Vagina (tissue), 2 donors: Measurements from ENCODE around the gene S100A13.

ENCODE experiments used
- POLR2A ChIP-seq, 2 donors: fragments of 450-650 bp; IDR thresholded peaks; one replicate each; pipeline ENCODE4 v1.6.1; 2017; ENCODE audit warnings: antibody characterized with exemption in 2 of 2, mild to moderate bottlenecking in 2 of 2, moderate library complexity in 2 of 2
- POLR2AphosphoS5 ChIP-seq, 2 donors: sonication (generic); formaldehyde crosslinking; IDR thresholded peaks; one replicate each; pipeline ENCODE4 v1.9.0; 2017; ENCODE audit warnings: antibody characterized with exemption in 2 of 2, mild to moderate bottlenecking in 2 of 2, low read depth in 1 of 2; ENCODE audit not compliant: insufficient read depth in 1 of 2
- TF ChIP-seq, protein P1 (sequence below), 3 experiments: fragments of 450-650 bp in 2 of 3; fragments of 200-600 bp in 1 of 3; sonication (generic) in 1 of 3; IDR thresholded peaks; one replicate each; pipeline ENCODE4 v1.5.1; 2017 to 2019; ENCODE audit warnings: antibody characterized with exemption in 3 of 3, mild to moderate bottlenecking in 2 of 3, moderate library complexity in 2 of 3

- TF ChIP-seq, protein P1, sequence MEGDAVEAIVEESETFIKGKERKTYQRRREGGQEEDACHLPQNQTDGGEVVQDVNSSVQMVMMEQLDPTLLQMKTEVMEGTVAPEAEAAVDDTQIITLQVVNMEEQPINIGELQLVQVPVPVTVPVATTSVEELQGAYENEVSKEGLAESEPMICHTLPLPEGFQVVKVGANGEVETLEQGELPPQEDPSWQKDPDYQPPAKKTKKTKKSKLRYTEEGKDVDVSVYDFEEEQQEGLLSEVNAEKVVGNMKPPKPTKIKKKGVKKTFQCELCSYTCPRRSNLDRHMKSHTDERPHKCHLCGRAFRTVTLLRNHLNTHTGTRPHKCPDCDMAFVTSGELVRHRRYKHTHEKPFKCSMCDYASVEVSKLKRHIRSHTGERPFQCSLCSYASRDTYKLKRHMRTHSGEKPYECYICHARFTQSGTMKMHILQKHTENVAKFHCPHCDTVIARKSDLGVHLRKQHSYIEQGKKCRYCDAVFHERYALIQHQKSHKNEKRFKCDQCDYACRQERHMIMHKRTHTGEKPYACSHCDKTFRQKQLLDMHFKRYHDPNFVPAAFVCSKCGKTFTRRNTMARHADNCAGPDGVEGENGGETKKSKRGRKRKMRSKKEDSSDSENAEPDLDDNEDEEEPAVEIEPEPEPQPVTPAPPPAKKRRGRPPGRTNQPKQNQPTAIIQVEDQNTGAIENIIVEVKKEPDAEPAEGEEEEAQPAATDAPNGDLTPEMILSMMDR (IDR thresholded peaks at IDR 0.05): no peak
- TF ChIP-seq POLR2A (IDR thresholded peaks at IDR 0.05): no peak
- no peak for TF ChIP-seq POLR2AphosphoS5 (IDR thresholded peaks at IDR 0.05; ENCODE audit: insufficient read depth in 1 of 2, low read depth in 1 of 2)
Observed at GRCh38 chr1:153669606-153670005, 42.3 kb upstream of the S100A13 start.
